Testis (tissue), 2 donors: ENCODE results near the gene OXSM.

ENCODE experiments used
- CTCF ChIP-seq, 3 experiments: fragments of 450-650 bp in 2 of 3; fragments of 200-600 bp in 1 of 3; sonication (generic) in 1 of 3; IDR thresholded peaks; one replicate each; pipeline ENCODE4 v1.5.1; 2016 to 2019; ENCODE audit warnings: antibody characterized with exemption in 3 of 3, mild to moderate bottlenecking in 2 of 3, moderate library complexity in 1 of 3
- POLR2A ChIP-seq: fragments of 450-650 bp; IDR thresholded peaks from one replicate; pipeline ENCODE4 v1.6.1; 2017; ENCODE audit warnings: antibody characterized with exemption, mild to moderate bottlenecking, moderate library complexity

GRCh38 chr3:25751725-25752124, 38.2 kb upstream of the OXSM start:
- TF ChIP-seq POLR2A (no peak), CTCF (IDR thresholded peaks at IDR 0.05) (no peak)
